Vagina (tissue), 2 donors: ENCODE measurements around the gene CCDC184.

Source experiments
- CTCF ChIP-seq, 3 experiments: fragments of 450-650 bp in 2 of 3; fragments of 200-600 bp in 1 of 3; sonication (generic) in 1 of 3; IDR thresholded peaks; one replicate each; pipeline ENCODE4 v1.5.1; 2017 to 2019; ENCODE audit warnings: antibody characterized with exemption in 3 of 3, mild to moderate bottlenecking in 2 of 3, moderate library complexity in 2 of 3
- POLR2AphosphoS5 ChIP-seq, 2 donors: sonication (generic); formaldehyde crosslinking; IDR thresholded peaks; one replicate each; pipeline ENCODE4 v1.9.0; 2017; ENCODE audit warnings: antibody characterized with exemption in 2 of 2, mild to moderate bottlenecking in 2 of 2, low read depth in 1 of 2; ENCODE audit not compliant: insufficient read depth in 1 of 2

GRCh38 chr12:48198672-48198971 lies 15.2 kb downstream of the CCDC184 start:
- TF ChIP-seq POLR2AphosphoS5 (IDR thresholded peaks at IDR 0.05; ENCODE audit: insufficient read depth in 1 of 2, low read depth in 1 of 2) (no peak), CTCF (IDR thresholded peaks at IDR 0.05) (no peak)
